Right lobe of liver (tissue), 6 donors: ENCODE results near the gene ALK. TPM values are rescaled to one million over a fixed set of nuclear protein-coding genes. Genes with fewer than 3 reads are reported as not detected.
"Not testable (repeated sequence)": the region's sequence is repeated elsewhere in the genome, so short reads cannot be mapped to it uniquely, and the experiment has no call there.

Experiments used
- ATAC-seq, 4 donors: fragments of 200-7000 bp; cut with Tn5 transposase; one replicate each; pipeline ENCODE4 v1.9.1; 2020; ENCODE audit warnings: mild to moderate bottlenecking in 4 of 4, moderate library complexity in 4 of 4
- DNase-seq, 3 donors: peaks; one replicate each; pipeline ENCODE4 v3.0.0-alpha.2; 2020
- H3K27ac ChIP-seq, 3 donors: fragments of 200-600 bp; one replicate each; pipeline ENCODE4 v1.8.0; 2022
- H3K27me3 ChIP-seq, 2 donors: fragments of 200-600 bp; one replicate each; pipeline ENCODE4 v1.8.0; 2022
- H3K36me3 ChIP-seq, 4 donors: fragments of 200-600 bp; sonication (generic) in 1 of 4; one replicate each; pipeline versions ENCODE4 v1.5.1 to v1.8.0; 2017 to 2022; ENCODE audit warnings: control low read depth in 1 of 4
- H3K4me1 ChIP-seq, 4 donors: fragments of 200-600 bp; sonication (generic) in 1 of 4; one replicate each; pipeline versions ENCODE4 v1.5.1 to v1.8.0; 2017 to 2022; ENCODE audit warnings: control low read depth in 1 of 4
- H3K4me3 ChIP-seq, 3 donors: fragments of 200-600 bp; one replicate each; pipeline ENCODE4 v1.8.0; 2022
- H3K9me3 ChIP-seq, 4 donors: fragments of 200-600 bp; sonication (generic) in 1 of 4; one replicate each; pipeline versions ENCODE4 v1.5.1 to v1.8.0; 2017 to 2022; ENCODE audit warnings: control low read depth in 1 of 4
- CTCF ChIP-seq, 4 donors: fragments of 200-600 bp in 3 of 4; fragments of 450-650 bp in 1 of 4; IDR thresholded peaks; one replicate each; pipeline versions ENCODE4 v1.5.1 to v1.8.0; 2016 to 2022; ENCODE audit warnings: antibody characterized with exemption in 4 of 4, mild to moderate bottlenecking in 2 of 4
- POLR2A ChIP-seq: fragments of 450-650 bp; IDR thresholded peaks from one replicate; pipeline ENCODE4 v1.6.1; 2017; ENCODE audit warnings: antibody characterized with exemption, mild to moderate bottlenecking
- WGBS: methylation state at CpG from one replicate; pipeline ENCODE4 v1.1.6; 2018; ENCODE audit warnings: low coverage, low lambda C conversion rate; ENCODE audit not compliant: insufficient coverage; ENCODE audit errors: missing lambda C conversion rate; 5-methylcytosine and 5-hydroxymethylcytosine counted together
- intact Hi-C, 2 donors: fragments of 100-400 bp; cut with DNase I; formaldehyde crosslinking; loops; one replicate each; pipeline versions ENCODE4 v1.11.2 to v1.14.1; 2022
- total RNA-seq, 6 experiments: library from RNA; depleted of rRNA in 2 of 6; stranded (reverse); fragments of >200 nt in 2 of 6; fragmentation: NEBNext Ultra II Directional in 3 of 6; extraction: Animal tissue kit (Norgen Biotek cat#: 25700) in 3 of 6; gene quantifications; one replicate each; pipeline versions ENCODE4 v1.1.0 to v1.2.4, GENCODE V29; 2016 to 2023
- donor health status: DM: no; HTN: yes; CAD: no.
- donor health status: DM: no; HTN: no; CAD: no.
- donor health status: DM: no; HTN: no; CAD: no.
- donor health status: DM: no; HTN: yes; CAD: no.
- donor health status: DM: no; HTN: yes; CAD: no.

The ALK gene
- total RNA-seq, 6 experiments from 2014 or later = 0.04 to 0.06 TPM; not detected in 4

GRCh38 chr2:29261003-29261402 is 660.4 kb downstream of the ALK start:
- ATAC-seq (no peak), DNase-seq (no peak)
- Histone ChIP-seq H3K27ac (no peak overlapping the region), H3K4me1 (no peaks in the 10 kb centered on the region), H3K4me3 (no peak overlapping the region), H3K36me3 (no peaks in the 10 kb centered on the region), H3K27me3 (no peaks in the 10 kb centered on the region), H3K9me3 (no peaks in the 10 kb centered on the region)
- WGBS = 51% methylated on average over 3 of the region's 3 CpGs
- intact Hi-C loops = no loop called here
- no peak for TF ChIP-seq POLR2A
- no peak for TF ChIP-seq CTCF (IDR thresholded peaks at IDR 0.05)

GRCh38 chr2:29260142-29260772 is 661.1 kb downstream of the ALK start:
- WGBS = 53% methylated on average over 6 of the region's 6 CpGs
- Histone ChIP-seq H3K27me3 (no peaks in the 10 kb centered on the region), H3K4me3 (no peak overlapping the region), H3K27ac (no peak overlapping the region), H3K9me3 (no peaks in the 10 kb centered on the region), H3K36me3 (no peaks in the 10 kb centered on the region), H3K4me1 (no peaks in the 10 kb centered on the region)
- intact Hi-C loops = no loop called here
- no peak for ATAC-seq
- TF ChIP-seq CTCF (IDR thresholded peaks at IDR 0.05) = no peak
- no peak for TF ChIP-seq POLR2A
- no peak for DNase-seq

GRCh38 chr2:29259221-29259620 is 662.2 kb downstream of the ALK start:
- Histone ChIP-seq H3K4me1 (no peaks in the 10 kb centered on the region), H3K9me3 (no peaks in the 10 kb centered on the region), H3K36me3 (no peaks in the 10 kb centered on the region), H3K27me3 (no peaks in the 10 kb centered on the region), H3K27ac (no peak overlapping the region), H3K4me3 (no peak overlapping the region)
- TF ChIP-seq CTCF (IDR thresholded peaks at IDR 0.05) (no peak), POLR2A (no peak)
- WGBS = 43% methylated on average over 4 of the region's 4 CpGs
- intact Hi-C loops = no loop called here
- DNase-seq (no peak), ATAC-seq (no peak)

- intact Hi-C loops = no loop called here
- Histone ChIP-seq H3K4me3 (no peak overlapping the region), H3K36me3 (no peaks in the 10 kb centered on the region), H3K27me3 (no peaks in the 10 kb centered on the region), H3K9me3 (no peaks in the 10 kb centered on the region), H3K27ac (no peak overlapping the region), H3K4me1 (no peaks in the 10 kb centered on the region)
- WGBS = 47% methylated on average over 2 of the region's 2 CpGs
- TF ChIP-seq POLR2A (no peak), CTCF (IDR thresholded peaks at IDR 0.05) (no peak)
- no peak for ATAC-seq
- DNase-seq = no peak
Measured at GRCh38 chr2:29255004-29255403, 666.4 kb downstream of the ALK start.

GRCh38 chr2:29253495-29254275 is 667.7 kb downstream of the ALK start:
- H3K4me3 ChIP-seq, DNase-seq, ATAC-seq, H3K36me3 ChIP-seq, H3K9me3 ChIP-seq, intact Hi-C loops, H3K27me3 ChIP-seq, H3K27ac ChIP-seq, H3K4me1 ChIP-seq: not testable (repeated sequence)
- WGBS = 37% methylated on average over 4 of the region's 4 CpGs
